H1 (cell line): ENCODE data around the gene ADCY6. TPM values are rescaled to one million over a fixed set of nuclear protein-coding genes. Genes with fewer than 3 reads are reported as not detected.

ENCODE experiments used
- CEBPB ChIP-seq: IDR thresholded peaks from 2 replicates; pipeline ENCODE4 v1.6.1; 2012; ENCODE audit warnings: low read depth, low read length
- CTBP2 ChIP-seq: IDR thresholded peaks from 2 replicates; pipeline ENCODE4 v1.7.0; 2011; ENCODE audit warnings: borderline replicate concordance, mild to moderate bottlenecking, moderate library complexity, mixed read lengths, low read length; ENCODE audit not compliant: insufficient read depth, insufficient read length
- polyA plus RNA-seq, 7 experiments: library from polyadenylated mRNA; depleted of rRNA in 3 of 7; stranded (reverse) in 5 of 7; unstranded in 2 of 7; fragments of >200 nt in 5 of 7; fragments of 200-250 nt in 2 of 7; gene quantifications; 1 replicate in 5 of 7; 2 replicates in 1 of 7; 4 replicates in 1 of 7; pipeline versions ENCODE4 v1.2.1 to v1.2.3, GENCODE V29; 2011 to 2013; ENCODE audit warnings: missing spikeins in 2 of 7, mixed read lengths in 2 of 7
- total RNA-seq: library from RNA; stranded (reverse); fragmentation: NEBNext Ultra II Directional; extraction: Animal tissue kit (Norgen Biotek cat#: 25700); gene quantifications from 2 replicates; pipeline ENCODE4 v1.2.1, GENCODE V29; 2021

ADCY6 gene
- total and polyA plus RNA-seq, 2 of the 8 experiments (the other 6 are each of a cell fraction or from before 2014, with no cell fraction given) = 11.7 to 17.5 TPM

- TF ChIP-seq CTBP2 (no peak), CEBPB (no peak)
Observed at GRCh38 chr12:48775991-48776649, 12.8 kb downstream of the ADCY6 start (continued).
